ENCODE results near the gene CRCP. TPM values are rescaled to one million over a fixed set of nuclear protein-coding genes. Genes with fewer than 3 reads are reported as not detected.

Gene CRCP
- total RNA-seq, 1 donor from 2014 or later: 21.4 TPM

DNA sequence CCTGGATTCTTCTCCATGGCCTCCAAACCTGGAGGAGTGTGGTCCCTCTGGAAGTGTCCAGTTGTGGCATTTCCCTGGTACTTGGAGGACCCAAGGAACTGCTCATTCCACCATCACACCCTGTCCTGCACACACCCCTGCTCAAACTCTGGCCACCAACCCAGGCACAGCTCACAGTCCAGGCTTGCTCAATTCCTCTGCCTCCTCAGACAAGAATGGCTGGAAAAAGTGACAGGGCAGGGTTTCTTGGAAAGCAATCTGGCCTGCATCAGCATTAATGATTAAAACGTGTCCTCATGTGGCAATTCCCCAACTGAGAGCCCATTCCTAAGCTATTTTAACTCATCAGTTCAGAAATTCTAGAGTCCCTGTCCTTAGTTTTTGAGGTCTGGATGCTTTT is 73.3 kb downstream of the CRCP start:
- DNase-seq (ENCODE audit: low read depth in 2 of 2): no peak

DNA sequence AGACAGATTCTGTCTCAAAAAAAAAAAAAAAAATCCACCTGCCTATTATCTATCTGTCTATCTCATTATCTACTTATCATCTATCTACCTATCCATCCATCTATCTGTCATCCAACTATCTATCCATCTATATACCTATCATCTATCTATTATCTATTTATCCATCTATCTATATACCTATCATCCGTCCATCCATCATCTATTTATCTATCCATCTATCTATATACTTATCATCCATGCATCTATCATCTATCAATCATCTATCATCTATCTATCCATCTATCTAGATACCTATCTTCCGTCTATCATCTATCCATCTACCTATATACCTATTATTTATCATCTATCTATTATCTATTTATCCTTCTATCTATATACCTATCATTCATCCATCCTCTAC is 74.0 kb downstream of the CRCP start:
- DNase-seq (ENCODE audit: low read depth in 2 of 2): no peak

DNA sequence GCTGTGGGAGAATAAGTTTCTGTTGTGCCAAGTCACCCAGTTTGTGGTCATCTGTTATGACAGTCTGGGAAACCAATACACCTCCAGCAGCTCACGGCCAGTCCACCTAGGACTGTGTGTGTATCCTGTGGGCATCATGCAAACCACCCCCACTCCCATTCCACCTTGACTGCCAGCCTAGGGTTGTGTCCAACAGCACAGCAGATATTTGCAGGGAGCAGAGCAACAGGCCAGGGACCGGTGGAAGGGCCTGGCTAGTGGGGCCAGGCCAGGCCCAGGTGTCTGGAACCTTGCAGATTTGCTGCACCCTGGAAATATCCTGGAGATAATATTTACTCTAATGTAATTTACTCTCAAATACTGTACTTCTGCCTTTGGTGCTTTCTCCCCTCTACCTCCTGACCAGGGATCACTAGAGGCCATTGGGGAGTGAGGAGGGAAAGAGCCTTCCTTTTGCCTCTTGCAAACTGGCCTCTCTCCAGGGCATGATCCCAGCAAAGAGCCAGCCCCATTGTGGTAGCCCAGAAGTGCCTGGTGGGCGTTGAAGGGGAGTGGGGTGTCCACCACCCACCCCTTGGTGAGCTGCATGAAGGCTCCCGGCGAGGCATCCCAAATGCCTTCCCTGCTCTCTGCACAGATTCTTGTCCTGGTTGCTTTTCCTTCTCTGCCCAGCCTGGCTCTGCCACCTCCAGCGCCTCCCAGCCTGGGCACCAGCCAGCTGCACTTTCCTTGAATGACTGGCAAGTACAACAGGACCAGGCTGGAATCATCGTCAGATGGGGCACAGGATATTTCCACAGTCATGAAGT is 75.3 kb downstream of the CRCP start:
- no peak for DNase-seq (ENCODE audit: low read depth in 2 of 2)

DNA sequence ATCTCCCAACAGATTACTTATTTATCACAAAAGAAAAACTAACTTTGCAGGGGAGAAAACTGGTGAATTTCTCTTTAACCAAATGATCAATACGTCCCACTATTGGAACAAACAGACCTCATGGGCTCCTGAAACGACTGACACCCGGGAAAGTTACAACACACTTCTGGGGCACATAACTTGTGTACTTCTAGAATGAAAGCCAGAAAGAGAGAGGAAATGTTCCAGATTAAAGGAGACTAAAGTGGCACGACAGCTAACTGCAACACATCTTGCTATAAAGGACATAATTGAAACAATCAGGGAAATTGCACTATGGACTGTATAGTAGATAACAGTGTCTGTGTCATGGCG is 75.8 kb downstream of the CRCP start:
- no peak for DNase-seq (ENCODE audit: low read depth in 2 of 2)

DNA sequence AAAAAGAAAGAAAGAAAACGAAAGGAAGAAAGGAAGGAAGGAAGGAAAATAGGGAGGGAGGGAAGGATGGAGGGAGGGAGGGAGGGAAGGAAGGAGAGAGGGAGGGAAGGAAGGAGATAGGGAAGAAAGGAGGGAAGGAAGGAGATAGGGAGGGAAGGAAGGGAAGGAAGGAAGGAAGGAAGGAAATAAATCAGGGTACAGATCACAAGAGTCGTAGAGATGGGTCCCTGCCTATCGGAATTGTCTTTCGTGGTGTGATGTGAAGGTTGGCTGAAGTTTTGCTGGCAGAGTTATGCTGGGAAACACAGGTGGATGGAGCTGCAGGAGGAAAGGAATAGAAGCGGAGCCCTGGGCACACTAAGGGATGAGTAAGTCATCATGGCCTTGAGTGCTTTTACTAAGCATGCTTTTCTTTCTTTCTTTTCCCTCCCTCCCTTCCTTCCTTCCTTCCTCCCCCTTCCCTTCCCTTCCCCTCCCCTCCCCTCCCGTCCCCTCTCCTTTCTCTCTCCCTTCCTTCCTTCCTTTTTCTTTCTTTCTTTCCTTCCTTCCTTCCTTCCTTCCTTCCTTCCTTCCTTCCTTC is 78.6 kb downstream of the CRCP start:
- DNase-seq (ENCODE audit: low read depth in 2 of 2): no peak

DNA sequence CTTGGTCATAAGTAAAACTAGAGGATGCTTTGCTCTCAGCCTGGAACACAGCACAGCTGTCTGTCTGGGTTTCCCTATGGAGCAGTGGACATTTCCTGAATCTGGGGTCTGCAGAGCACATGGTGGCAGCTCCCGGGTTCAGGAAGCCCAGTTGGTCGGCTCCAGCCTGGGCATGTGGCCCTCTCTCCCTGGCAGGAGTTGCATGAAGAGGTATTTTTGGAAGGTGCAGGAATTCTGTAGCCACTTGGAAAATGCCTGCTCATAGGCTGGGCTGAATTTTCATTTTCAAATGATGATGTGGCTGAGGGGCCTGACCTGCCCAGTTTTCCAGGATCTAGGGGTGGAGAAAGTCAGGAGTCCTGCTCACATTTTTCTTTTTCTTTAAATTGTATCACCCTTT is 83.8 kb downstream of the CRCP start:
- no peak for DNase-seq (ENCODE audit: low read depth in 2 of 2)

DNA sequence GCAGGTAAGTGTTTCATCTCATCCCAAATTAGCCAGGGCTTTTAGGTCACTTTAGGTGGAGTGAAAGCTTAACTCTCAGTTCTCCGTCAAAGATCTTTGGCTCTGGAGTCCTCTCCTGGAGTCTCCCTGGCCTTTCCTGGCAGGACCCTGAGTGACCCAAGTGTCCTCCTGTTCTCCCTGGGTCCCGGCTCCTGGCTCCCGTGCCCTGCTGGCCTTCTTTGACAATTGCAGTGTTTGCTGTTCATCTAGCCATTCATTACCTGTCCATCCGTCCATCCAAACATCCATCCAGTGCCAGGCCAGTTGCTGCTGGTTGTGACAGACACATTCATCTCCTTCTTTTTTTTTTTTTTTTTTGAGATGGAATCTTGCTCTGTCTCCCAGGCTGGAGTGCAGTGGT is 84.3 kb downstream of the CRCP start:
- DNase-seq (ENCODE audit: low read depth in 2 of 2): no peak

DNA sequence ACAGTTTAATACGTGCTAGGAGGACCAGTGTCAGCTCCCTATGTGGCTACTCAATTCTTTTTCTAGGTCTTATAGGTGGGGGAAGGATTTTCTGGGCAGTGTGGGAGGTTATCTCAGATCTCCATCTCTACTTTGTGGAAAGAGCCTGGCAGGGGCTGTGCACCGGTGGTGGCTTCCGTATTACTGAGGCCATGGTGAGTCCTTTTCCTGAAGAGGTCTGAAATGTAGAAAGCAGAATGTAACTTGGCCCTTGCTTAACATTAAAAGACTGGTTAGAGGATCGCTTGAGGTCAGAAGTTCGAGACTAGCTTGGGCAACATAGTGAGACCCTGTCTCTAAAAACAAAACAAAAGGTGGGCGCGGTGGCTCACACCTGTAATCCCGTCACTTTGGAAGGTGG is 87.8 kb downstream of the CRCP start:
- no peak for DNase-seq (ENCODE audit: low read depth in 2 of 2)

Other genes starting within 250 kb of the CRCP start
- gene VKORC1L1, start 241.8 kb upstream of the CRCP start, total RNA-seq: 16.6 and 22.9 TPM in 2 replicates
- 37.7 and 83.2 TPM in 2 replicates for gene GUSB, start 132.6 kb upstream of the CRCP start, total RNA-seq
- gene ASL, start 39.0 kb upstream of the CRCP start, total RNA-seq: 58.4 and 60.7 TPM in 2 replicates
- 21.8 and 32.1 TPM in 2 replicates for gene TPST1, start 90.5 kb downstream of the CRCP start, total RNA-seq

Measured in dermis microvascular lymphatic vessel endothelial cell (primary cell).